Measurements from ENCODE around the gene RPL37. TPM values are rescaled to one million over a fixed set of nuclear protein-coding genes. Genes with fewer than 3 reads are reported as not detected.

The RPL37 gene
- total and polyA plus RNA-seq, 9 of the 15 experiments (the other 6 are each of a cell fraction or from before 2014, with no cell fraction given), result 2,342 to 7,963 (median 4,091) TPM

- TF ChIP-seq RAD21 (CRISPR knock-in tag; conservative IDR thresholded peaks at IDR 0.05 in 1 of 2, IDR thresholded peaks at IDR 0.05 in 1 of 2), result no peak
- TF ChIP-seq CHCHD3 (CRISPR knock-in tag; IDR thresholded peaks at IDR 0.05), result no peak
- peak; percentile 60 for TF ChIP-seq ATF7 (IDR thresholded peaks at IDR 0.05)
- TF ChIP-seq RB1 (IDR thresholded peaks at IDR 0.05; ENCODE audit: low read depth), result 0 out of 2 replicates have a peak, but pooled peaks have one; percentile 45
- no peak for TF ChIP-seq ILF3 (IDR thresholded peaks at IDR 0.05; ENCODE audit: borderline replicate concordance)
- TF ChIP-seq SREBF1 (IDR thresholded peaks at IDR 0.05; ENCODE audit: borderline replicate concordance, low read depth, low read length), result no peak
- TF ChIP-seq HCFC1 (IDR thresholded peaks at IDR 0.05; ENCODE audit: low read depth, low read length), result peak; percentile 16; the same call in 1 of the 2 replicates
- no peak for TF ChIP-seq NR0B1 (IDR thresholded peaks at IDR 0.05; ENCODE audit: partially characterized antibody)
- peak; percentile 88 for TF ChIP-seq NFE2 (IDR thresholded peaks at IDR 0.05; ENCODE audit: low read depth)
- no peak; the same call in 1 of the 2 replicates for TF ChIP-seq TCF7 (IDR thresholded peaks at IDR 0.05; ENCODE audit: borderline replicate concordance)
- no peak for TF ChIP-seq NR2F6 (CRISPR knock-in tag; IDR thresholded peaks at IDR 0.05)
- peak; percentile 70 for TF ChIP-seq ZNF766 (CRISPR knock-in tag; conservative IDR thresholded peaks at IDR 0.05)
- no peak for TF ChIP-seq RBM15 (IDR thresholded peaks at IDR 0.05; ENCODE audit: insufficient read depth, low read length)
- TF ChIP-seq CC2D1A (IDR thresholded peaks at IDR 0.05), result peak; percentile 28; the same call in 1 of the 2 replicates
- peak; percentile 43 to 66; a peak in 2 of 4 replicates for TF ChIP-seq MAZ (CRISPR knock-in tag; conservative IDR thresholded peaks at IDR 0.05 in 1 of 2, IDR thresholded peaks at IDR 0.05 in 1 of 2)
- TF ChIP-seq ZBTB40 (IDR thresholded peaks at IDR 0.05), result peak; percentile 56; the same call in 1 of the 2 replicates
- no peak for TF ChIP-seq ZBTB40 (CRISPR knock-in tag; IDR thresholded peaks at IDR 0.05)
- no peak for TF ChIP-seq ZNF282 (CRISPR knock-in tag; IDR thresholded peaks at IDR 0.05)
Measured at GRCh38 chr5:40801771-40802562, 33.1 kb downstream of the RPL37 start (continued).
